Measurements from ENCODE around the gene KCNK7.
"Not testable (repeated sequence)": the region's sequence is repeated elsewhere in the genome, so short reads cannot be mapped to it uniquely, and the experiment has no call there.

The KCNK7 gene

DNA sequence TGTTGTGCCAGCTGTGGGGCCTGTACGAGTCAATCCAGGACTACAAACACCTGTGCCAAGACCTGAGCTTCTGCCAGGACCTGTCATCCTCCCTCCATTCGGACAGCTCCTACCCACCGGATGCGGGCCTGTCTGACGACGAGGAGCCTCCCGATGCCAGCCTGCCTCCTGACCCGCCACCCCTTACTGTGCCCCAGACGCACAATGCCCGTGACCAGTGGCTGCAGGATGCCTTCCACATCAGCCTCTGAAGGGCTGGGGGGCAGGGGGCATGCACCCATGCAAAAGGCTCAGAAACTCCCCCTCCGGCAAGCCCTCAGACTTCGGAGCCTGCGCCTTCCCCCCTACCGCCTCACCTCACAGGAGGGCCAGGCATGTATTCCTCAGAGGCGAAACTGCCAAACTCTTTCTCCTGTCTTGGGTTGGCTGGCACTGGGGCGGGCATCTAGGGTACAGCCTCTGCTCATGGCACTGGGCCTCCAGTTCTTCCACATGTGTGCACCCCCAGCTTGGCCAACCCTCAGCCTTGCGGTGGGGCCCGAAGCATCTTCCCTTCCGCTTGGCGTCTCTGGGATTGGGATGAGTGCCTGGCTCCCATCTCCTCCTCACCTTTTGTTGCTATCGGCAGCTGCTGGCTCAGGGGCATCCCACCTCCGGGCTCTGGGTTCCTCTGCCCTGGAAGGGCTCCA lies 22.1 kb downstream of the KCNK7 start:
- no peak for DNase-seq (ENCODE audit: low read depth)

DNA sequence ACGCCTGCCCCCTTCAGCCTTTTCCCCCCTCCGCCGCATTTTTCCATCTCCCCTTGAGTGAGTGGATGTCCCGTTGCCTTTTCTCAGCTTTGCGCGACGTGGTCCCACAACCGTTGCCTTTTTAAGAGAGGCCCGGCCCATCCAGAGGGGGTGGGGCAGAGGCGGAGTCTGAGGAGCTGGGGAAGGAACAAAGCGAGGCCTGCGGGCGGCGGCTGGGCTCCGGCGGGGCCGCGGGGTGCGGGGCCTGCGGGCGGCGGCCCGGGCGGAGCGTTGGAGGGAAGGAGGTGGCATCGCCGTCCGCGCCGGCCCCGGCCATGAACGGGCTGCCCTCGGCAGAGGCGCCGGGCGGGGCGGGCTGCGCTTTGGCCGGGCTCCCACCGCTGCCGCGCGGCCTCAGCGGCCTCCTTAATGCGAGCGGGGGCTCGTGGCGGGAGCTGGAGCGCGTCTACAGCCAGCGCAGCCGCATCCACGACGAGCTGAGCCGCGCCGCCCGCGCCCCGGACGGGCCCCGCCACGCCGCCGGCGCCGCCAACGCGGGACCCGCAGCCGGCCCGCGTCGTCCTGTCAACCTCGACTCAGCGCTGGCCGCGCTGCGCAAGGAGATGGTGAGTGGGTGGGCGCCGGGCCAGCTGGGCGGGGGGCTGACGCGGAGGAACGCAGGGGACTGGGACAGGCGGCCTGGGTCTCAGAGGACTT lies 23.1 kb downstream of the KCNK7 start, which contains the start of gene FAM89B:
Gene FAM89B, plus strand, starts transcription at position 183 of the 696 bp plus-strand sequence. Its CDS starts 132 bp downstream, at position 315.
- DNase-seq (ENCODE audit: low read depth), result peak; percentile 81

DNA sequence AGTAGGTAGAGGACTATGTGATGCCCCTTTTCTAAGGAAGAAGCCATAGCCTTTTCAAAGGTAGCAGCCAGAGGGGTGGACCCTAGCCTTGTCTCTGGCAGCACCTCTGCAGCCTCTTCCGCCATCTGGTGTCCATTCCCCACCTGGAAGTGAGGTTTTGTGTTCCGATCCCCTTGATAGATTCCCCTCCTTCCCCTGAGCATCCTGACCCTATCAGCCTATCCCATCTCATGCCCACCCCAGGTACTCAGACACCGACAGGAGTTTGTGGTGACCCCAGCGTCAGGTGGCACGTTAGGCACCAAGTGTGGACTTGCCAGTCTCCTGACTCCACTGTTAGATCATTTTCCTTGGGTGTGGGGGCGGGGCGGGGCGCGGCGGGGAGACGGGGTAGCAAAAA lies 23.7 kb downstream of the KCNK7 start:
- DNase-seq (ENCODE audit: low read depth), result no peak

GRCh38 chr11:65571420-65571819 lies 24.2 kb downstream of the KCNK7 start:
- no peak for DNase-seq (ENCODE audit: low read depth)

DNA sequence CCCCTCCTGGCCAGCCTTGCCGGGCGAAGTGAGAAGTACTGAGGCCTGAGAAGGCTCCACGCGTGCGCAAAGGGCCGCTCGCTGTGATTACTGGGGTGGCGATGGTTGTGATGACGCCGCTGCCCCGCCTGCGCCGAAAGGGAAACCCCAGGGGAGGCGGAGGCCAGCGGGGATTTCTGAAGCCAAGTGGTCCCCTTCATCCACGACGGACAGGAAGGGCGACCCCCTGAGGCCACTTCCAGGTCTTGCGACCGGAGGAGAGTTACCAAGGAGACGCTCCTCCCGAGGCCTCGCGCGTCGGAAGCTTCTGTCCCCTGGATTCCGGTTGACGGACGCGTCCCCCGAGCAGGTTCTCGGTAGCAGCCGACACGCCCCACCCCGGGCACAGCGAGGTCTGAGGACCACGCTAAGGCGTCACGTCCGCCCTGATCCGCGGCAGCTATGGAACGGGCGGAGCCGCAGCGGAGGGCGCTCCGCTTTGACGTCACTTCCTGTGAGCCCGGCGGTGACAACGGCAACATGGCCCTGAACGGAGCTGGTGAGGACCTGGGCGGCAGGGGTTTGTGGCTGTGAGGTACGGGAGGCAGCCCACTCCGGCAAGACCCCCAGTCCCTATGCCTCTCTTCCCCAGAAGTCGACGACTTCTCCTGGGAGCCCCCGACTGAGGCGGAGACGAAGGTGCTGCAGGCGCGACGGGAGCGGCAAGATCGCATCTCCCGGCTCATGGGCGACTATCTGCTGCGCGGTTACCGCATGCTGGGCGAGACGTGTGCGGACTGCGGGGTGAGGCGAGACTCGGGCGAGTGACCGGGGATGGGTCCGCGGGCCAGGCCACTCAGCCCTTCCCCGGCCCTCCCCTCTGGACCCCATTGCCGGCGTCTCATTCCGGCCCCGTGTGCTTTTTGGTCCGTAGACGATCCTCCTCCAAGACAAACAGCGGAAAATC lies 25.4 kb downstream of the KCNK7 start, which contains the start of gene ZNRD2:
Gene ZNRD2, plus strand, starts transcription at position 505 of the 946 bp plus-strand sequence. Its CDS starts 15 bp downstream, at position 520.
- DNase-seq (ENCODE audit: low read depth), result peak; percentile 96

DNA sequence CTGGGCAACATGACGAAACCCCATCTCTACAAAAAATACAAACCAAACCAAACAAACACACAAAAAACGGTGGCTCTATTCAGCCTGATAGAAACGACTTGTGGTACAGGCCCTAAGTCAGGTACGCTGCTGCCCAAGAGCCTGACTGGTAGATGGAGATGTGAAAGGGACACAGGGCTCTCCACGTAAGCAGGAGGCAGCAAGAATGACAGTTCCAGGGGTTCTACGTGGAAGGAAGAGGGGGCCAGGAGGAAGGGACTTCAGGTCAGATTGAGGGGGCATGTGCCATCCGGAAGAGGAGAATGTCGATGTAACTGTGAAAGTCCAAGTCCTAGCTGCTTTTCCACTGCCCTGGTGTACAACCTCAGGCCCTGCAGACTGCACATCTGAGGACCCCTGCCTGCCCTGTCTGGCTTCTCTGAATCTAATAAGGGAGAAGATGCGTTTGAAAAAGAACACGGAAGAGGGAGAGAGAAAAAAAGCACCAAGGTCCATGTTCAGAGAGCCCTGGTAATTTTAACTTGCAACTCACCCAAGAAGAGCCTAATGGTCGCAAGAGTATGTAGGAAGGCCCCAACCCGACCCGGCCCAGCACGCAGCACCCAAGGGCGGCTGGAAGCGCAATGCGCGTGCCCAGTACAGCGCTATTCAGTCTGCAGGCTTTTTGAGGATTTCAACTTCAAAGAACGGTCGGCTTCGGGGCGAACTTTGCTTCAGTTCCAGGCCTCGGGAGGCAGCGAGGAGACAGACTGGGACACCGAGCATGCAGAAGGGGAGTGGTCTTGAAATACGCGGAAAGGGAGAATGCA lies 26.2 kb downstream of the KCNK7 start:
- DNase-seq (ENCODE audit: low read depth), result no peak

GRCh38 chr11:65565624-65566453 lies 29.8 kb downstream of the KCNK7 start:
- no peak for DNase-seq (ENCODE audit: low read depth)

DNA sequence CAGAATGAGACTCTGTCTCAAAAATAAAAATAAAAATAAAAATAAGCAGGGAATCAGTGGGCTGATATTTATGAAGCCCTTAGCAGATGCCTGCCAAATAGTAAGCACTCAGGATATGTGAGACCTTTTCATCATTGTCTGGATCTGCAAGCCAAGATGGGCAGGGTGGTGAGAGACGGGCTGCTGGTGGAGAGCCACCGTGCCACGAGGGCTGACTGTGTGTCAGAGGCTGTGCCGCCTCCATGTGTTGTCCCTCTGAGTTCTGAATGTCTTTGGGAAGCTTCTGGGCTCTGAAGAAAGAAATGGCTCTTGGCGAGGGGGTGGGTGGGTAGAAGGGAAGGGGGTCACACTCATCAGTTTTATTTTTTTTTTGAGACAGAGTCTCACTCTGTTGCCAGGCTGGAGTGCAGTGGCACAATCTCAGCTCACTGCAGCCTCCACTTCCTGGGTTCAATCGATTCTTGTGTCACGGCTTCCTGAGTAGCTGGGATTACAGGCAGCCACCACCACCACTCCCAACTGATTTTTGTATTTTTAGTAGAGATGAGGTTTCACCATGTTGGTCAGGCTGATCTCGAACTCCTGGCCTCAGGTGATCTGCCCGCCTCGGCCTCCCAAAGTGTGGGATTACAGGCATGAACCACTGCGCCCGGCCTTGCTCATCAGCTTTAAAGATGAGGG lies 30.6 kb downstream of the KCNK7 start:
- DNase-seq (ENCODE audit: low read depth), result not testable (repeated sequence)

GRCh38 chr11:65563601-65564000 lies 32.0 kb downstream of the KCNK7 start:
- DNase-seq (ENCODE audit: low read depth), result no peak

DNA sequence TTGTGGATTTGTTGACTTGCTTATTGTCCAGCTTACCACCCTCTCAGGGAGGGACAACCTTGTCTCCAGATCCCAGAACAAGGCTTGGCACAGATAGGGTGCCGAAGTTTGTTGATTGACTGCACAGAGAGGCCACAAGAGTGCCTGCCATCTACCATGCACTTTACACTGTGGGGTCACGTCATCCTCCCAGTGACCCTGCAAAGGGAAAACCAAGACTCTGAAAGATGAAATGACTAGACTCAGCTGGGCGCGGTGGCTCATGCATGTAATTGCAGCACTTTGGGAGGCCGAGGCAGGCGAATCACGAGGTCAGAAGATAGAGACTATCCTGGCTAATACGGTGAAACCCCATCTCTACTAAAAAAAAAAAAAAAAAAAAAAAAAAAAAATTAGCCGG lies 32.8 kb downstream of the KCNK7 start:
- no peak for DNase-seq (ENCODE audit: low read depth)

GRCh38 chr11:65562020-65562419 lies 33.6 kb downstream of the KCNK7 start:
- no peak for DNase-seq (ENCODE audit: low read depth)

GRCh38 chr11:65560555-65561418 lies 34.8 kb downstream of the KCNK7 start:
- DNase-seq (ENCODE audit: low read depth), result no peak

- no peak for DNase-seq (ENCODE audit: low read depth)
These were observed 35.6 kb downstream of the KCNK7 start for GRCh38 chr11:65559951-65560537.

- no peak for DNase-seq (ENCODE audit: low read depth)
These were observed 36.1 kb downstream of the KCNK7 start for GRCh38 chr11:65559535-65559934.

GRCh38 chr11:65558930-65559509 lies 36.6 kb downstream of the KCNK7 start:
- no peak for DNase-seq (ENCODE audit: low read depth)

- no peak for DNase-seq (ENCODE audit: low read depth)
These were observed 37.3 kb downstream of the KCNK7 start, which contains the start of gene LTBP3 for GRCh38 chr11:65558002-65558929. Gene LTBP3, minus strand, starts transcription at chr11:65558359. Its CDS starts 400 bp downstream, at chr11:65557959.

Measured in stimulated activated CD8-positive, alpha-beta memory T cell treated with anti-CD3 and anti-CD28 coated beads, Interleukin-12 subunit alpha, Interleukin-12 subunit beta, amount 100 ng/mL, for 1 hour (primary cell).